ENCODE results near the gene HDAC4.

The HDAC4 gene

GRCh38 chr2:239337122-239337876 is 63.5 kb downstream of the HDAC4 start:
- no peak for DNase-seq
- Histone ChIP-seq H3K4me1 (ENCODE audit: low read length) (peaks cover 13% of the 10 kb centered on the region), H3K9me3 (replicated peaks; ENCODE audit: insufficient read depth, low read length) (no peaks in the 10 kb centered on the region), H3K4me3 (ENCODE audit: low read length) (no peak overlapping the region), H3K9ac (ENCODE audit: low read length) (no peak overlapping the region), H3K27ac (ENCODE audit: low read length) (no peak overlapping the region), H3K36me3 (replicated peaks; ENCODE audit: insufficient read depth, low read length) (no peaks in the 10 kb centered on the region), H3K27me3 (replicated peaks; ENCODE audit: insufficient read depth, low read length) (no peaks in the 10 kb centered on the region), H4K20me1 (ENCODE audit: insufficient read depth, low read length) (no peaks in the 10 kb centered on the region), H3F3A (ENCODE audit: insufficient read depth, low read length) (no peaks in the 10 kb centered on the region), H3K9me2 (replicated peaks; ENCODE audit: insufficient read depth, low read length) (no peaks in the 10 kb centered on the region), H3K79me2 (ENCODE audit: low read length) (peaks cover 87% of the 10 kb centered on the region), H3K4me2 (ENCODE audit: low read depth, low read length) (no peak overlapping the region), H2AFZ (ENCODE audit: low read length) (no peak overlapping the region)
- TF ChIP-seq EZH2phosphoT487 (IDR thresholded peaks at IDR 0.05; ENCODE audit: low read length): no peak
- TF ChIP-seq, protein P1, sequence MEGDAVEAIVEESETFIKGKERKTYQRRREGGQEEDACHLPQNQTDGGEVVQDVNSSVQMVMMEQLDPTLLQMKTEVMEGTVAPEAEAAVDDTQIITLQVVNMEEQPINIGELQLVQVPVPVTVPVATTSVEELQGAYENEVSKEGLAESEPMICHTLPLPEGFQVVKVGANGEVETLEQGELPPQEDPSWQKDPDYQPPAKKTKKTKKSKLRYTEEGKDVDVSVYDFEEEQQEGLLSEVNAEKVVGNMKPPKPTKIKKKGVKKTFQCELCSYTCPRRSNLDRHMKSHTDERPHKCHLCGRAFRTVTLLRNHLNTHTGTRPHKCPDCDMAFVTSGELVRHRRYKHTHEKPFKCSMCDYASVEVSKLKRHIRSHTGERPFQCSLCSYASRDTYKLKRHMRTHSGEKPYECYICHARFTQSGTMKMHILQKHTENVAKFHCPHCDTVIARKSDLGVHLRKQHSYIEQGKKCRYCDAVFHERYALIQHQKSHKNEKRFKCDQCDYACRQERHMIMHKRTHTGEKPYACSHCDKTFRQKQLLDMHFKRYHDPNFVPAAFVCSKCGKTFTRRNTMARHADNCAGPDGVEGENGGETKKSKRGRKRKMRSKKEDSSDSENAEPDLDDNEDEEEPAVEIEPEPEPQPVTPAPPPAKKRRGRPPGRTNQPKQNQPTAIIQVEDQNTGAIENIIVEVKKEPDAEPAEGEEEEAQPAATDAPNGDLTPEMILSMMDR (IDR thresholded peaks at IDR 0.05; ENCODE audit: low read length): no peak
- TF ChIP-seq EZH2 (optimal IDR thresholded peaks at IDR 0.05; ENCODE audit: low read depth, low read length): no peak

GRCh38 chr2:239331560-239331959 is 69.3 kb downstream of the HDAC4 start:
- peaks cover 26% of the 10 kb centered on the region for H3F3A ChIP-seq (ENCODE audit: insufficient read depth, low read length)
- H3K4me3 ChIP-seq (ENCODE audit: low read length): no peak overlapping the region
- H3K4me2 ChIP-seq (ENCODE audit: low read depth, low read length): no peak overlapping the region
- H3K27ac ChIP-seq (ENCODE audit: low read length): no peak overlapping the region
- H3K36me3 ChIP-seq (replicated peaks; ENCODE audit: insufficient read depth, low read length): no peaks in the 10 kb centered on the region
- no peak overlapping the region for H2AFZ ChIP-seq (ENCODE audit: low read length)
- peaks cover 75% of the 10 kb centered on the region for H3K79me2 ChIP-seq (ENCODE audit: low read length)
- no peak overlapping the region for H3K9ac ChIP-seq (ENCODE audit: low read length)
- H3K9me2 ChIP-seq (replicated peaks; ENCODE audit: insufficient read depth, low read length): no peaks in the 10 kb centered on the region
- peaks cover 24% of the 10 kb centered on the region for H3K4me1 ChIP-seq (ENCODE audit: low read length)
- no peaks in the 10 kb centered on the region for H3K9me3 ChIP-seq (replicated peaks; ENCODE audit: insufficient read depth, low read length)
- H3K27me3 ChIP-seq (replicated peaks; ENCODE audit: insufficient read depth, low read length): no peaks in the 10 kb centered on the region
- no peaks in the 10 kb centered on the region for H4K20me1 ChIP-seq (ENCODE audit: insufficient read depth, low read length)
- TF ChIP-seq EZH2 (optimal IDR thresholded peaks at IDR 0.05; ENCODE audit: low read depth, low read length): no peak
- TF ChIP-seq EZH2phosphoT487 (IDR thresholded peaks at IDR 0.05; ENCODE audit: low read length): no peak
- no peak for DNase-seq

DNA sequence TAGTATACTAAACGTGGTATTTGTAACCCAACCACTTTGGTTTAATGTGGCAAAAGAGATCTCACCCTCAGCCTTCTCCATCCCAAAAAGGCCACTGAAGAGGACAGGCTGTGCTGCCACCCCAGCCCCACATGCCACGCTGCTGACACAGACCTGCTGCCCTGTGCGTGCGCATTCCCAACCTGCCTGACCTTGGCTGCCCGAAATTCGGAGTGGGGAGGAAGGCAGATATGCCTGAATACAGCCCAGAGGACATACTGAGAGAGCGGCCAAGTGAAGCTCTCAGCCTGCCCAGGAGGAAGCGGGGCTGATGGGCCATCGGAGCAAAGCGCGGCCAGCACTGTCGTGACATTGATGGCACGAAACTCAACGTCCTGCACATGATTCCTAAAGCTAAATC is 70.0 kb downstream of the HDAC4 start:
- peaks cover 31% of the 10 kb centered on the region for H3K4me1 ChIP-seq (ENCODE audit: low read length)

More for the DNA sequence above, 70.0 kb downstream of the HDAC4 start:
- H3K27ac ChIP-seq (ENCODE audit: low read length): no peak overlapping the region
- DNase-seq: no peak
- no peak overlapping the region for H2AFZ ChIP-seq (ENCODE audit: low read length)
- no peak overlapping the region for H3K9ac ChIP-seq (ENCODE audit: low read length)
- peaks cover 72% of the 10 kb centered on the region for H3K79me2 ChIP-seq (ENCODE audit: low read length)
- TF ChIP-seq EZH2phosphoT487 (IDR thresholded peaks at IDR 0.05; ENCODE audit: low read length): no peak
- TF ChIP-seq EZH2 (optimal IDR thresholded peaks at IDR 0.05; ENCODE audit: low read depth, low read length): no peak
- TF ChIP-seq, protein P1 (IDR thresholded peaks at IDR 0.05; ENCODE audit: low read length): no peak
- H3F3A ChIP-seq (ENCODE audit: insufficient read depth, low read length): peaks cover 33% of the 10 kb centered on the region
- no peaks in the 10 kb centered on the region for H3K27me3 ChIP-seq (replicated peaks; ENCODE audit: insufficient read depth, low read length)
- H3K9me2 ChIP-seq (replicated peaks; ENCODE audit: insufficient read depth, low read length): no peaks in the 10 kb centered on the region
- H3K4me2 ChIP-seq (ENCODE audit: low read depth, low read length): no peak overlapping the region
- H3K36me3 ChIP-seq (replicated peaks; ENCODE audit: insufficient read depth, low read length): no peaks in the 10 kb centered on the region
- no peaks in the 10 kb centered on the region for H3K9me3 ChIP-seq (replicated peaks; ENCODE audit: insufficient read depth, low read length)
- H3K4me3 ChIP-seq (ENCODE audit: low read length): no peak overlapping the region
- no peaks in the 10 kb centered on the region for H4K20me1 ChIP-seq (ENCODE audit: insufficient read depth, low read length)
